Femur (tissue), 1 donor: ENCODE data around the gene PGC.
A peak's percentile ranks its signal among the peaks of the same experiment; 100 is the strongest.

Source experiments
- DNase-seq: peaks from one replicate; pipeline ENCODE4 v3.0.0-alpha.2; 2017

Gene PGC

DNA sequence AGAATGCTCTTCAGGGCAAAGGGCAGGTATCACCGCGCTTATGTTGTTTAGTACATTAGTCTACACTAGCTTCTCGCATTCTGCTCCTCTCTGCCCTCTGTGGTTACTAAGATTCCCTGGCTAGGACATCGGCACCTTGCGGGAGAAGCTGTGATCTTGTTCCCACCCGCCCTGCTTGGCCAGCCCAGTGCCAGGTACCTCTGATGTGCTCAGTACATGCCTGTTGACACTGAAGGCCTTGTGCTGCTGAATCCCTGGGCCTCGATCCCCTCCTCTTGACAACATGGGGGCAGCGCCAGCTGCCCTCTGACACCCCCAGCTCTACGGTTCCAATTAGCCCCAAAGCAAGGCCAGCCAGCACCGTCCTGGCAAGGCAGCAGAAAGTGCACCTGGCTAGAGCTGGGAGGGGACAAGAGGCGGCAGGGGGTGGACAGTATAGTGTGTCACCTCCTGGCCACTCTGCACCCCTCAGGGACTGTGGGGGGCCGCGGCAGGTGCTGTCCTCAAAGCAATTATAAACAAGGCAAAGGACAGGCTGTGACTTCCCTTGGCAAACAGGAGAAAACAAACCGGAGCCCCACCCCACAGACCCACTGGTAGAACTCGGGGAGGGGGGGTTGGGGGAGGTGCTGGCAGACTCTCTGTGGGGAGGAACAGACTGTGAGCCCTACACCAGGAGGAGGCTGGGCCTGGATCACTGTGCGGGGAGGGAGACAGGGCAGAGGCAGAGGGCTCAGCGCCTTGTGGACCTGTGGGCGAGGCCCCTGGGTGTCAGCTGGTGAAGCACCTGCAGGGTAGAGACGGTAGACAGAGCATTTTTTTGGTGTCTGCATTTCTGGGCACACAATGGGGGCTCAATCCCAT lies 18.9 kb downstream of the PGC start:
- no peak for DNase-seq

DNA sequence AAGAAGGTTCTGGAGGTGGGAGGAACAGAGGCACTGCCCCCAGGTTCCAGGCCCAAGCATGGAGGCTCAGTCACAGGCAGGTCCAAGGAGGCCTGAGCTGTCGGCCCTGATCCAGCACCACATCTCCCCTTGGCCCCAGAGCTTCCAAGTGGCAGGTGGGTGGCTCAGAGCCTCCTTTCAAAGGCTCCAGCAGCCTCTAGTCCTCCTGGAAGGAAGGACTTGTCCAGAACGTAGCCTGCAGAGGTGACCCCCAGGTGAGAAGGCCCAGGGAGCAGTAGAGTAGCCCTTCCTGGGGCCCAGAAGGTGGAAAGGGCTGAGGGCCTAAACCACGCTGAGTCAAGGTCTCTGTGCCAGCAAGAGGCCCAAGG lies 19.5 kb downstream of the PGC start:
- no peak for DNase-seq

GRCh38 chr6:41726876-41727275 lies 20.3 kb downstream of the PGC start:
- no peak for DNase-seq

DNA sequence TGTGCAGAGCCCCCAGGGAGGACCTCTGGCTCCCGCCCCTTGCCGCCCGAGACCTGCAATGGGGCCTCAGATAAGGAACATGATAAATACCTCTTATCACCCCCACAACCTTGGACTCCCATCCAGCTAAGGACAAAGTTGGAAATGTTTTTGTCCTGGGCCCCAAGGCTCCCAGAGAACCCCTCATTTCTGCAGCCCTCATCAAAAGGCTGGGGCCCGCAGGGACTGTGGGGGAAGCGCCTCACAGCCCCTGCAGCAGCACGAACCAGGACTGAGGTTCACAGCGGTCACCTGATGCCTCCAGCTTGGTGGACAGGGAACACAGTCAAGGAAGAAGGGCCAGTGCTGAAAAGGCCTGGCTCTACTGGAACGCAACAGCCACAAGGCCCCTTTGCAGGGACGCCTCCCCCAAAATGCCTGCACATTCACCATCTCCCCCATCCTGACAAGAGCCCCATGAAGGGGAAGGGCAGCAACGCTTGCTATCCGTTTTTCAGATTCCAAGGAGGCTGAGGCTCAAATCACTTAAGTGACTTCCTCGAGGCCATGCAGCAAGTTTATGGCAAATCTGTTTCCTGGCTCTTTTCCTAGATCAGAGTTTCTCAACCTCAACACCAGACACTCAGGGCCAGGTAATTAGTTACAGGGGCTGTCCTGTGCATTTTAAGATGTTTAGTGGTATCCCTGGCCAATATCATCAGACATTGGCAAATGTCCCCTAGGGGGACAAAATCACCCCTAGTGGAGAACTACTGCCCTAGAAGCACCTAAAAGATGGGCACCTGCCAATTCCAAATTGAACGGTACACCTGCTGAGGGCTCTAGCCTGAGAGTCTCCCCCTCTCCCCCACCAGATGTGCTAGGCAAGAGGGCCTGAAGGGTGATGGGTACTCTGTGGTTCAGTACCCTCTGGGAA lies 22.4 kb downstream of the PGC start:
- no peak for DNase-seq

DNA sequence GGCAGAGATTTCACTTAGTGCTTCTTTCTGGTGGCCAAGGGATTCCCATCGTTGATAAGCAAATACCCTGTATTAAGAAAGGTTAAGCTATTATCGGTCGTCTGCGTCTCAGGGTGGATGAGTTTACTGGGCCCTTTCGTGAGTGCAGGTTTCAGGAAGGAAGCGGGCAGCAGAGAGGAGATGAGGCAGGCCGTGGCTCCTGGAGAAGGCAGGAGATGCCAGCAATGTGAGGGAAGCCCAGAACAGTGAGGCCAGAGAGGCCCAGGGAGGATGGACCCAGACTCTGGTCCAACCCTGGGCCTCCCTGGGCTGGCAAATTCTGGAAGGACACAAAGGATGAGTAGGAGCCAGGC lies 23.0 kb downstream of the PGC start:
- no peak for DNase-seq

GRCh38 chr6:41723530-41724227 lies 23.5 kb downstream of the PGC start:
- DNase-seq = peak; percentile 81

DNA sequence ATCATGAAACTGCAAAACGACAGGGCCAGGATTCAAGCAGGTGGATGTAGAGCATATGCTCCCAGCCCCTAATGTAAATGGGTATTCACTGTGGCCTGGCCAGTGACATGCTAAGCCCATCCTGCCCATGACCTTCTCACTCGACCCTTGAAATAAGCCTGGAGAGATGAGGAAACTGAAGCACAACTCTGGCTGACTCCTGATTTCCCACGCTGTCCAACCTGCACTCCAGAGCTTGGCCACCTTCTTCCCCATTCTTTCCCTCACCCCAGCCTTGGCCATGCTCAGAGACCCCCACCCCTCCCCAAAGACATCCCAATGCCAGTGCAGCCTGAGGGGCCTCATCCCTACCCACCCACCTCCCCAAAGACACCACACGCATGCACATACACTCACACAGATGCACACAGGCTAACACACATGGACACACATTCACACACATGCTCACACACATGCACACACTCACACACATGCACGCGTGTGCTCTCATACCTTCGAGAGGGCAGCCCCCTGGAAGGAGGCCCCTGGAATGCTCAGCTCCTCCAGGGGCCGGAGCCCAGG lies 24.1 kb downstream of the PGC start:
- no peak for DNase-seq

- no peak for DNase-seq
Observed at GRCh38 chr6:41721414-41721813, 25.8 kb downstream of the PGC start.

DNA sequence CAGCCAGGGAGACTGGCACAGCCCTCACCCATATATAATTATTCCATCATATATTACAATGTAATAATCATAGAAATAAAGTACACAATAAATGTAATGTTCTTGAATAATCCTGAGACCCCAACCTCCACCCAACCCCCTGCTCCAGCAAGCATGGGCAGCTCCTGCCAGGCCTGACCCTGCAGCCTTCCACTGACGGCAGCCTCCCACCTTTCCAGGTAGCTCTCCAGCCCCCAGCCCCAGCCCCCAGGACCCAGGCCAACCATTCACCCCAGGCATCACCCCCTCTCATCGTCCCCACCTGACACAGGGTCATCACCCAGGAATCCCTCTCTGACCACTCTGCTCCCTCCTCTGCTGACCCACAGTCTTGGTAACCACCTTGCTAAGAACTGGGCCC lies 26.4 kb downstream of the PGC start:
- DNase-seq = no peak

- no peak for DNase-seq
Observed at GRCh38 chr6:41720262-41720620, 27.0 kb downstream of the PGC start.

GRCh38 chr6:41719436-41720261 lies 27.5 kb downstream of the PGC start:
- DNase-seq = no peak

GRCh38 chr6:41718828-41719227 lies 28.4 kb downstream of the PGC start:
- no peak for DNase-seq

GRCh38 chr6:41717392-41717736 lies 29.8 kb downstream of the PGC start:
- no peak for DNase-seq

- DNase-seq = no peak
Observed at GRCh38 chr6:41716516-41717391, 30.4 kb downstream of the PGC start.

- no peak for DNase-seq
Observed at GRCh38 chr6:41715795-41716515, 31.2 kb downstream of the PGC start.

- DNase-seq = no peak
Observed at GRCh38 chr6:41714556-41715273, 32.5 kb downstream of the PGC start.

- DNase-seq = no peak
Observed at GRCh38 chr6:41713650-41714291, 33.4 kb downstream of the PGC start.

- DNase-seq = no peak
Observed at GRCh38 chr6:41713159-41713649, 34.0 kb downstream of the PGC start.

DNA sequence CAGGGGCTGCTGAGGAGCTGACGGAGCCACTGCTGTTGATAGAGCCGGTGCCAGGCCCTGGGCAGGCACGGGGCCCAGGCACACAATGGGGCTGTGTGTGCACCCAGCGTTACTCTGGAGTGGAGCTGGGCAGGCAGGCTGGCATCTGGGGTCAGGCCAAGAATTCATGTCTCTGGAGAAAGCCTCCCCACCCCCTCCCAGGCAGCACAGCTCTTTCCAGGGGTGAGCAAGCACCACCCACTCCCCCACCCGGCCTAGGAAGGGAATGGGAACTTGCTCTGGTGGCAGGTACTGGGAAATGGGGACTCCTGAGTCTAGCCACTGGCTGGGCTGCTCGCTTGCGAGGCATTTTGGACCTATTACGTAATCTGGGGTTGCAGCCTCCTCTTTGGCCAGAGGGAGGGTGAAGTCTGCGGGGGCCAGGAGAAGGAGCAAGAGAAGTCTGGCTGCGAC lies 34.5 kb downstream of the PGC start:
- peak; percentile 65 for DNase-seq
